ENCODE data around the gene CD81.

DNA sequence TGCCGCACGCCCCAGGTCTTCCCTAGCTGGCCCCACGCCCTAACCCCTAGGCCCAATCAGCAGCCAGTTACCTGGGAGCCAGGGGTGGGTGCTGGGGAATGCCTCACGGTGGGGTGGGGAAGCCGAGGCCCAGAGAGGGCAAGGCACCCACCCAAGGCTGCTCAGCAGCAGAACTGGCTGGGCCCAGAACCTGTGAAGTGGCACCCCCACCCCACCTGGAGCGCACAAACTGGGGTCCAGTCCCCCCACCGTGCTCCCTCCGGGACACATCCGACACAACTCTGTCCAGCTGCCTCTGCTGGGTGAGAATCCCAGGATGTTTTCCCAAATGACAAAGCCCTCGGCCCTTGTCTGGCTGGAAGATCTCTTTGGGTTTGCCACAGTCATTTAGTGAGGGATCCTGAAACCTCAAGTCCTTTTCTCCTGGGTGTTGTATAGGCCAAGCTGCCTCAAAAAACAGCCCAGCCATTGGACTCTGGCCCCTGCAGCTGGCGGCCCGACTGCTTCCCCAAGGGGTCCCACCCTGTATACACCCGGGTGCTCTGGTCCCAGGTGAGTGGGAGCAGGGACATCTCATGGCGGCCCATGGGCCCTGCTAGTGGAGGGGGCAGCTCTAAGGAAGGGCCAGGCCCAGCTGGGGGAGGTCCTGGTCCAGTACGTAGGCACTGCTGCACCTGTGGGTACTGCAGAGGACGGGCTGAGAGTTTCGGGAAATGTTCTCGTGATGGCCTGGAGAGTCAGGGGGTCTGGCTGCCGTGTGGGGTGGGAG is 44.3 kb downstream of the CD81 start:
- TF ChIP-seq POLR2A (IDR thresholded peaks at IDR 0.05) (no peak), CTCF (IDR thresholded peaks at IDR 0.05) (no peak)

Data from suprapubic skin (tissue), 3 donors.